Measurements from ENCODE around the gene SIRT2. TPM values are rescaled to one million over a fixed set of nuclear protein-coding genes. Genes with fewer than 3 reads are reported as not detected.

SIRT2 gene
- total and polyA plus RNA-seq, 2 of the 13 experiments (the other 11 are each of a cell fraction or from before 2014, with no cell fraction given) = 22.3 to 26.1 TPM

GRCh38 chr19:38942471-38943181 is 43.2 kb upstream of the SIRT2 start (continued):
- TF ChIP-seq MYC (CRISPR knock-in tag; IDR thresholded peaks at IDR 0.05; ENCODE audit: borderline replicate concordance) (no peak), ETV6 (CRISPR knock-in tag; conservative IDR thresholded peaks at IDR 0.05) (no peak), TP53 (CRISPR knock-in tag; conservative IDR thresholded peaks at IDR 0.05) (no peak), ZBED4 (CRISPR knock-in tag; IDR thresholded peaks at IDR 0.05; ENCODE audit: borderline replicate concordance) (no peak), ZNF546 (CRISPR knock-in tag; conservative IDR thresholded peaks at IDR 0.05) (no peak), POLR2G (IDR thresholded peaks at IDR 0.05; ENCODE audit: low read depth, low read length) (0 out of 2 replicates have a peak, but pooled peaks have one; percentile 10), PAF1 (CRISPR knock-in tag; IDR thresholded peaks at IDR 0.05) (peak; percentile 60; the same call in 1 of the 2 replicates), CREBL2 (CRISPR knock-in tag; IDR thresholded peaks at IDR 0.05; ENCODE audit: borderline replicate concordance) (no peak), MXD3 (CRISPR knock-in tag; IDR thresholded peaks at IDR 0.05) (no peak), YEATS4 (CRISPR knock-in tag; IDR thresholded peaks at IDR 0.05; ENCODE audit: borderline replicate concordance) (no peak), STAT6 (CRISPR knock-in tag; IDR thresholded peaks at IDR 0.05; ENCODE audit: borderline replicate concordance) (no peak), BRCA1 (CRISPR knock-in tag; IDR thresholded peaks at IDR 0.05) (no peak), HHEX (CRISPR knock-in tag; IDR thresholded peaks at IDR 0.05) (no peak), ZNF484 (CRISPR knock-in tag; IDR thresholded peaks at IDR 0.05; ENCODE audit: borderline replicate concordance, low read depth) (no peak), CENPX (CRISPR knock-in tag; IDR thresholded peaks at IDR 0.05) (no peak), ZFP62 (CRISPR knock-in tag; IDR thresholded peaks at IDR 0.05) (no peak), SOX13 (IDR thresholded peaks at IDR 0.05) (no peak), SOX13 (CRISPR knock-in tag; conservative IDR thresholded peaks at IDR 0.05 in 1 of 2, IDR thresholded peaks at IDR 0.05 in 1 of 2) (no peak)

Measured in HepG2 (cell line).